Activated CD4-positive, alpha-beta T cell treated with anti-CD3 and anti-CD28 coated beads, Interleukin-2, amount 10 ng/mL, durations not matched to agents 7 days and 5 days (primary cell): Measurements from ENCODE around the gene CCT2. TPM values are rescaled to one million over a fixed set of nuclear protein-coding genes. Genes with fewer than 3 reads are reported as not detected.

Source experiments
- CTCF ChIA-PET: fragments of 350-600 bp; sonication (Branson Sonifier 250); formaldehyde crosslinking; loops from one replicate; lab custom pipeline; 2021; ENCODE audit warnings: antibody characterized with exemption; lab: Charles Lee
- POLR2A ChIA-PET: fragments of 350-600 bp; sonication (Branson Sonifier 250); formaldehyde crosslinking; loops from one replicate; lab custom pipeline; 2021; ENCODE audit warnings: antibody characterized with exemption; lab: Charles Lee
- DNase-seq: peaks from one replicate; pipeline ENCODE4 v3.0.0-alpha.2; 2020
- H3K27ac Mint-ChIP-seq: one replicate; pipeline ENCODE4 v1.8.0; 2021; ENCODE audit warnings: mild to moderate bottlenecking, moderate library complexity, mixed read lengths
- H3K27me3 Mint-ChIP-seq: one replicate; pipeline ENCODE4 v1.8.0; 2021; ENCODE audit warnings: mixed read lengths
- H3K36me3 Mint-ChIP-seq: one replicate; pipeline ENCODE4 v1.8.0; 2021; ENCODE audit warnings: low read depth, mixed read lengths
- H3K4me1 Mint-ChIP-seq: one replicate; pipeline ENCODE4 v1.8.0; 2021; ENCODE audit warnings: mixed read lengths
- H3K4me3 Mint-ChIP-seq: one replicate; pipeline ENCODE4 v1.8.0; 2021; ENCODE audit warnings: mild to moderate bottlenecking, moderate library complexity, mixed read lengths
- H3K9me3 Mint-ChIP-seq: one replicate; pipeline ENCODE4 v1.8.0; 2021; ENCODE audit warnings: mixed read lengths
- total RNA-seq, 2 experiments: library from RNA; stranded (reverse); gene quantifications; one replicate each; pipeline ENCODE4 v1.2.3, GENCODE V29; 2021

Gene CCT2
- total RNA-seq, 2 experiments from 2014 or later: 152 to 158 TPM

DNA sequence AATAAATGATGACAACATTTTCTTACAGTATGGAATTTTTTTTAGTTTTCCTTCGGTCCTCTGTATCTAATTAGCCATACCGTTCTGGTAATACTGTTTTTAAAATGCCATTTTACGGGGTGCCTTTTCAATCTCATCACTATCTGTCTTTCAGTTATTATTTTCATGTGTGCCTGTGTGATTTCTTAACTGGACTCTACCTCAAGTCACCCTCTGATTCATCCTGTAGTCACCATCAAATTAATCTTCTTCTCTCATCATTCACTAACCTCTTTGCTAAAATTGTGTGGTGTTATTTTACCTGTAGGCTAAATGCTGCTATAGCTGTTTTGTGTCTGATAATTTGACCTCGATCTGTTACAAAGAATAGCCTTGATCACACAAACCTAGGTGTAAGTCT is 16.0 kb upstream of the CCT2 start:
- H3K27ac Mint-ChIP-seq: no peak overlapping the region
- H3K9me3 Mint-ChIP-seq: no peaks in the 10 kb centered on the region
- peaks cover 15% of the 10 kb centered on the region for H3K36me3 Mint-ChIP-seq
- no peak for DNase-seq
- ChIA-PET POLR2A (no interaction called here), CTCF (interaction anchor here (1.1 to 1.5 kb wide), 2 partner anchors 212 to 412 kb away, joined by 3 to 4 read pairs; no protein-coding TSS in a partner anchor)
- no peak overlapping the region for H3K4me3 Mint-ChIP-seq
- H3K27me3 Mint-ChIP-seq: no peaks in the 10 kb centered on the region
- peaks cover 8% of the 10 kb centered on the region for H3K4me1 Mint-ChIP-seq

- H3K9me3 Mint-ChIP-seq: no peaks in the 10 kb centered on the region
- H3K36me3 Mint-ChIP-seq: peaks cover 21% of the 10 kb centered on the region
- POLR2A ChIA-PET: no interaction called here
- H3K27me3 Mint-ChIP-seq: no peaks in the 10 kb centered on the region
- H3K4me1 Mint-ChIP-seq: peaks cover 8% of the 10 kb centered on the region
- no peak overlapping the region for H3K4me3 Mint-ChIP-seq
- H3K27ac Mint-ChIP-seq: no peak overlapping the region
- CTCF ChIA-PET: interaction anchor here (0.7 to 2.0 kb wide), 8 partner anchors 10 to 1461 kb away, joined by 3 to 13 read pairs (median 4); partner anchors contain the start of gene LRRC10
- DNase-seq: no peak
Observed at GRCh38 chr12:69570000-69570516, 15.2 kb upstream of the CCT2 start.

DNA sequence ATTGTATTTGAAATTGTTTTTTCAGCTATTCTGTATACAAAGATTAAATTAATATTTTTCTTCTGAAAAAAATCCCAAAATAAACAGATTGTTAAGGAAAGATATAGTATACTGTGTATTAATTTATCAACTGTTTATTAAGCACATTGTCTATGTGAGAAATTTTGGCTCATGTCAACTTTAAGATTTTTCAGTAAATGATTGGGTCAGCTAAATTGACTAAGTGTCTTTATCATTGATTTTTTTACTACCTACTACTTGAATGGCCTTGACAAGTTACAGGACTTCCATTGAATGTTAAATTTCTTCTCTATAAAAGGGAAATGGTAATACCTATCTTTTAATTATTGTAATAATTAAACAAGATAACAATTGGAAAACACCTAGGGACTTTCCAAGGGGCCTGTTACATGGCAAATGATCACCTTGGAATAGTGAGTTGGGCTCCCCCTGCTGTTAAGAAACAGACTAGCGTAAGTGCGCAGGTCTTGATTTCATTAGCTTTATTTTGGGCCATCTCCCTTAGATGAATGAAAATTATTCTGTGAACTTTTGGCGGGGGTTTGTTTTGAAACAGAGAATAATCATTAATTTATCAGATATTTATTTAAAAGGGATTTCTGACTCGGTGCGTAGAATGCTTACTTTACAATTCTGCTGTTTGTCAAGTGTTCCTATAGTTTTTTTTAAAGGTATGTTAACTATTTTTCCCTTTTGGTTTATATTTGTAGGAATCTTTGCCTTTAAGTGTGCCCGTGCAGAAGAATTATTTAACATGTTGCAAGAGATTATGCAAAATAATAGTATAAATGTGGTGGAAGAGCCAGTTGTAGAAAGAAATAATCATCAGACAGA is 14.5 kb upstream of the CCT2 start:
- peak; percentile 65 for DNase-seq
- ChIA-PET POLR2A (no interaction called here), CTCF (interaction anchor here (0.7 to 2.0 kb wide), 9 partner anchors 9 to 1462 kb away, joined by 3 to 13 read pairs (median 4); partner anchors contain the start of gene LRRC10)
- H3K36me3 Mint-ChIP-seq: peaks cover 25% of the 10 kb centered on the region
- H3K4me3 Mint-ChIP-seq: no peak overlapping the region
- no peaks in the 10 kb centered on the region for H3K9me3 Mint-ChIP-seq
- no peaks in the 10 kb centered on the region for H3K27me3 Mint-ChIP-seq
- H3K27ac Mint-ChIP-seq: no peak overlapping the region
- H3K4me1 Mint-ChIP-seq: peaks cover 8% of the 10 kb centered on the region

GRCh38 chr12:69575346-69575745 is 9.9 kb upstream of the CCT2 start:
- ChIA-PET POLR2A (no interaction called here), CTCF (interaction anchor here (0.8 kb wide), 1 partner anchor 147 kb away, joined by 3 read pairs; no protein-coding TSS in a partner anchor)
- no peaks in the 10 kb centered on the region for H3K9me3 Mint-ChIP-seq
- H3K4me3 Mint-ChIP-seq: no peak overlapping the region
- peaks cover 25% of the 10 kb centered on the region for H3K36me3 Mint-ChIP-seq
- peaks cover 6% of the 10 kb centered on the region for H3K4me1 Mint-ChIP-seq
- H3K27ac Mint-ChIP-seq: no peak overlapping the region
- H3K27me3 Mint-ChIP-seq: no peaks in the 10 kb centered on the region
- DNase-seq: no peak

DNA sequence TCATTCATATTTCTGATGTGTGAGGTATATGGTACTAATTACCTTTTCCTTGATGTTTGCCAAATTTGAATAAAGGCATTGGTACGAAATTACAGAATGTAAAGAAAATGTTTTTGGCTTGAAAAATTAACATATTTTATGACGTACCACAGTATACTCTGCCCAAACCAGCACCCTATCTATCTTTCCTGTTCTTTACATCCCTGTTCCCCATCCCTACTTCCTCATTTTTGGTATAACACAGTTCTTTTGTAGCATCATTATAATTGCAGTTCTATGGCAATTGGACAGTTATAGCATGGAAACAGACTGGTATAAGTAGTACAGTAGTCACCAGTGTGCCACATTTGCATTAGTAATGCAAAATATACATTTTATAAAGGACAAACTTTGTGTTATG is 7.0 kb upstream of the CCT2 start:
- CTCF ChIA-PET: interaction anchor here (1.4 kb wide), 1 partner anchor 11 kb away, joined by 3 read pairs; no protein-coding TSS in a partner anchor
- peaks cover 6% of the 10 kb centered on the region for H3K4me1 Mint-ChIP-seq

GRCh38 chr12:69579029-69579428 is 6.2 kb upstream of the CCT2 start:
- no peaks in the 10 kb centered on the region for H3K27me3 Mint-ChIP-seq
- no peaks in the 10 kb centered on the region for H3K9me3 Mint-ChIP-seq
- no peak for DNase-seq
- H3K4me1 Mint-ChIP-seq: peaks cover 3% of the 10 kb centered on the region
- peaks cover 13% of the 10 kb centered on the region for H3K36me3 Mint-ChIP-seq
- H3K4me3 Mint-ChIP-seq: no peak overlapping the region
- no peak overlapping the region for H3K27ac Mint-ChIP-seq
- ChIA-PET POLR2A (no interaction called here), CTCF (interaction anchor here (0.6 to 2.8 kb wide), 4 partner anchors 8 to 16 kb away, joined by 3 to 13 read pairs (median 5); no protein-coding TSS in a partner anchor)

More for the DNA sequence above, 7.0 kb upstream of the CCT2 start:
- Mint-ChIP-seq H3K9me3 (no peaks in the 10 kb centered on the region), H3K4me3 (no peak overlapping the region), H3K36me3 (peaks cover 16% of the 10 kb centered on the region), H3K27me3 (no peaks in the 10 kb centered on the region), H3K27ac (no peak overlapping the region)
- no peak for DNase-seq
- POLR2A ChIA-PET: no interaction called here

- DNase-seq: no peak
- Mint-ChIP-seq H3K4me3 (no peak overlapping the region), H3K4me1 (peaks cover 5% of the 10 kb centered on the region), H3K36me3 (peaks cover 5% of the 10 kb centered on the region), H3K27ac (no peak overlapping the region), H3K27me3 (no peaks in the 10 kb centered on the region), H3K9me3 (no peaks in the 10 kb centered on the region)
- ChIA-PET POLR2A (no interaction called here), CTCF (interaction anchor here (1.0 to 2.8 kb wide), 3 partner anchors 9 to 220 kb away, joined by 3 to 13 read pairs (median 3); no protein-coding TSS in a partner anchor)
Observed at GRCh38 chr12:69580074-69580473, 5.2 kb upstream of the CCT2 start.

DNA sequence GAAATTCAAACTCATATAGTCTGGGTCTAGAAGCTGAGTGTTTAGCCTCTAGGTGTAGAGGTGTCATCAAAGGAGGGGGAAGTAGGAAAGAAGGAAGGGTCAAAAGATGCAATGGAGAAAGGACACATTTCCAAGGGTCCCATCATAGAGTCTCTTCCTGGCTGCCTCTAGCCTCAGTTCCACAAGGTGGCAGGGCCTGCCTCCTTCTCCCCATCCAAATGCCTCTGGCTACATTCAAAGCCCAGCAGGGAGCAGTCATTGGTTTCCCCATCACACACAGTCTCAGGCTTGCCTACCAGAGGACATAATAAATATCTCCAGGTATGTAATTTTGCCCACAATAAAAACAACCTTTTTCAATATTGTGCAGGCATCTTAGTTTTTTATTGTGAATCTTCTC is 2.1 kb upstream of the CCT2 start:
- no peaks in the 10 kb centered on the region for H3K9me3 Mint-ChIP-seq
- H3K4me3 Mint-ChIP-seq: no peak overlapping the region
- no peaks in the 10 kb centered on the region for H3K27me3 Mint-ChIP-seq
- no peak overlapping the region for H3K27ac Mint-ChIP-seq
- peaks cover 10% of the 10 kb centered on the region for H3K4me1 Mint-ChIP-seq
- ChIA-PET POLR2A (no interaction called here), CTCF (interaction anchor here (0.9 kb wide), 1 partner anchor 12 kb away, joined by 3 read pairs; no protein-coding TSS in a partner anchor)
- H3K36me3 Mint-ChIP-seq: peaks cover 12% of the 10 kb centered on the region
- no peak for DNase-seq

DNA sequence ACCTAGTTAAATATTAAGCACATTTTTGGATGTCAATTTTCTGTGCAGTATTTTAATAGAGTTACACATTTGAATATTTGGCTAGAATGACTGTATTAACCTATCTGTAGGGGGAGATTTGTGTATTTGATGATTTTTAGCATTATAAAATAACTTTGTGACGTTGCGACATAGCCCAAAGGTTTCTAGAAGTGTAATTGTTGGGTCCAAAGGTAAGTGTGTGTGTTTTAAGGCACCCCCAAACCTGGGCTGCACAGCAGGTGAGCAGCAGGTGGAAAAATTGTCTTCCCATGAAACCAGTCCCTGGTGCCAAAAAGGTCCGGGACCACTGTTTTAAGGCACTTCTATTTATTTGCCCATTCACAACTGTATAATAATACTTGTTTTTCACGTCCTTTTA is 3.3 kb downstream of the CCT2 start:
- Mint-ChIP-seq H3K27me3 (no peaks in the 10 kb centered on the region), H3K27ac (no peak overlapping the region), H3K9me3 (no peaks in the 10 kb centered on the region), H3K36me3 (peaks cover 52% of the 10 kb centered on the region), H3K4me1 (peaks cover 20% of the 10 kb centered on the region), H3K4me3 (no peak overlapping the region)
- no peak for DNase-seq
- CTCF ChIA-PET: no interaction called here
- POLR2A ChIA-PET: no interaction called here

DNA sequence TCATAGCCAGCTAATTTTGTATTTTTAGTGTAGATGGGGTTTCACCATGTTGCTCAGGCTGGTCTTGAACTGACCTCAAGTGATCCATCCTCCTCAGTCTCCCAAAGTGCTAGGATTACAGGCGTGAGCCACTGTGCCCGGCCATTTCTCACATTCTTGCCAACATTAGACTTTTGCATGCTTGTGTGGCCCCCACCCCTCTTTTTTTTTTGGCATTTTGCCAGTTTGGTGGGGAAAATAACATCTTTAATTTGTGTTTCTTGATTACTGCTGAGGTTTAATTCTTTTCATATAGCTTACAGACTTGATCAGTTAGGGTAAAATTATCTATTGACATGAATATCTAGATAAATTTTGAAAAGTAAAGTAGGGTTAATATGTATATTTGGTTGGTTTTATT is 3.8 kb downstream of the CCT2 start:
- no peak for DNase-seq
- ChIA-PET CTCF (interaction anchor here (0.6 to 1.1 kb wide), 2 partner anchors 11 to 294 kb away, joined by 3 read pairs; no protein-coding TSS in a partner anchor), POLR2A (no interaction called here)
- Mint-ChIP-seq H3K36me3 (peaks cover 58% of the 10 kb centered on the region), H3K4me1 (peaks cover 18% of the 10 kb centered on the region), H3K9me3 (no peaks in the 10 kb centered on the region), H3K27ac (no peak overlapping the region), H3K4me3 (no peak overlapping the region), H3K27me3 (no peaks in the 10 kb centered on the region)

DNA sequence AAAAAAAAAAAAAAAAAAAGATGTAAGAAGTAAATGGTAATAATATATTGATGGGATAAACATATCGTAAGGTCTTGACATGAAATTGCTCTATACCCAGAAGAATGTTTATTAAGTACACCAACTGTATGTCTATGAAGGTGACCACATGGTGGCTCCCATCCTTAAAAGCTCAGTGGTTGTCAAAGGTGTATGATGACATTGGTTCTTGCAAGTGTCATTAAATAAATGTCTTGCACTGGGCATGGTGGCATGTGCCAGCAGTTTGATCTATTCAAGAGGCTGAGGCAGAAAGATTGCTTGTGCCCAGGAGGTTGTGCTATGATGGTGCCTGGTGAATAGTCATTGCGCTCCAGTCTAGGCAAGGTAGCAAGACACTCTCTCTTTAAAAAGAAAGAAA is 10.4 kb downstream of the CCT2 start:
- DNase-seq: no peak
- H3K27me3 Mint-ChIP-seq: no peaks in the 10 kb centered on the region
- no peaks in the 10 kb centered on the region for H3K9me3 Mint-ChIP-seq
- ChIA-PET CTCF (interaction anchor here (1.0 kb wide), 1 partner anchor 14 kb away, joined by 3 read pairs; no protein-coding TSS in a partner anchor), POLR2A (no interaction called here)
- H3K27ac Mint-ChIP-seq: no peak overlapping the region
- peaks cover 12% of the 10 kb centered on the region for H3K4me1 Mint-ChIP-seq
- peaks cover 63% of the 10 kb centered on the region for H3K36me3 Mint-ChIP-seq
- H3K4me3 Mint-ChIP-seq: no peak overlapping the region

GRCh38 chr12:69598174-69598753 is 13.0 kb downstream of the CCT2 start:
- CTCF ChIA-PET: interaction anchor here (1.1 kb wide), 1 partner anchor 14 kb away, joined by 3 read pairs; no protein-coding TSS in a partner anchor

More at GRCh38 chr12:69598174-69598753, 13.0 kb downstream of the CCT2 start:
- POLR2A ChIA-PET: no interaction called here
- Mint-ChIP-seq H3K36me3 (peaks cover 68% of the 10 kb centered on the region), H3K27ac (no peak overlapping the region), H3K4me1 (peaks cover 8% of the 10 kb centered on the region), H3K9me3 (no peaks in the 10 kb centered on the region), H3K27me3 (no peaks in the 10 kb centered on the region), H3K4me3 (no peak overlapping the region)
- DNase-seq: no peak
